IMR-90 (cell line): Measurements from ENCODE around the gene TTLL4. TPM values are rescaled to one million over a fixed set of nuclear protein-coding genes. Genes with fewer than 3 reads are reported as not detected.

Source experiments
- ATAC-seq: fragments of 200-7000 bp; cut with Tn5 transposase; 2 replicates; pipeline ENCODE4 v1.9.1; 2020; ENCODE audit warnings: low read depth, mild to moderate bottlenecking, moderate library complexity
- BruUV-seq: library from RNA; stranded (reverse); fragments of 400-500 nt; replicated peaks from 2 replicates; lab custom pipeline; 2021; lab: Mats Ljungman, UMichigan
- CTCF ChIA-PET: fragments of 300-600 bp; formaldehyde crosslinking; extraction: SDS; loops from one replicate; lab custom pipeline; 2021; ENCODE audit warnings: antibody characterized with exemption; lab: Yijun Ruan, JAX
- POLR2A ChIA-PET: fragments of 300-600 bp; sonication (Branson Sonifier 250); formaldehyde crosslinking; loops from one replicate; lab custom pipeline; 2022; ENCODE audit warnings: antibody characterized with exemption; ENCODE audit not compliant: unreplicated experiment; lab: Charles Lee
- DNase-seq: peaks from one replicate; pipeline ENCODE4 v3.0.0; 2013
- H2AFZ ChIP-seq: replicated peaks from 2 replicates; pipeline ENCODE3; 2013; ENCODE audit warnings: low read length, mild to moderate bottlenecking; ENCODE audit not compliant: poor library complexity
- H2AK5ac ChIP-seq: 2 replicates; pipeline ENCODE4 v1.6.1; 2013; ENCODE audit warnings: low read depth, low read length, inconsistent platforms
- H2AK9ac ChIP-seq: replicated peaks from 2 replicates; pipeline ENCODE3; 2013; ENCODE audit warnings: mild to moderate bottlenecking, low read depth, low read length, moderate library complexity; ENCODE audit not compliant: poor library complexity
- H2BK120ac ChIP-seq: 2 replicates; pipeline ENCODE4 v1.6.1; 2013; ENCODE audit warnings: low read depth, low read length, inconsistent platforms
- H2BK15ac ChIP-seq: 3 replicates; pipeline ENCODE4 v1.6.1; 2013; ENCODE audit warnings: low read depth, low read length, inconsistent platforms
- H2BK20ac ChIP-seq: 2 replicates; pipeline ENCODE4 v1.6.1; 2013; ENCODE audit warnings: low read depth, mild to moderate bottlenecking, inconsistent platforms, low read length, moderate library complexity
- H2BK5ac ChIP-seq: 2 replicates; pipeline ENCODE4 v1.6.1; 2013; ENCODE audit warnings: mild to moderate bottlenecking, low read depth, low read length, inconsistent platforms; ENCODE audit not compliant: poor library complexity, severe bottlenecking
- H3K14ac ChIP-seq: replicated peaks from 2 replicates; pipeline ENCODE4 v1.6.1; 2013; ENCODE audit warnings: low read depth, low read length, inconsistent platforms
- H3K18ac ChIP-seq: 2 replicates; pipeline ENCODE4 v1.6.1; 2013; ENCODE audit warnings: low read depth, low read length, control low read depth
- H3K23ac ChIP-seq: 2 replicates; pipeline ENCODE4 v1.6.1; 2013; ENCODE audit warnings: low read depth, low read length, inconsistent platforms
- H3K27ac ChIP-seq: 2 replicates; pipeline ENCODE4 v1.5.1; 2013; ENCODE audit warnings: mild to moderate bottlenecking, control low read depth, low read length; ENCODE audit not compliant: insufficient read depth
- H3K27me3 ChIP-seq: 2 replicates; pipeline ENCODE4 v1.6.1; 2013; ENCODE audit warnings: low read length; ENCODE audit not compliant: control insufficient read depth, insufficient read depth
- H3K36me3 ChIP-seq: 2 replicates; pipeline ENCODE4 v1.6.1; 2013; ENCODE audit warnings: low read length, mixed read lengths; ENCODE audit not compliant: control insufficient read depth, insufficient read depth
- H3K4ac ChIP-seq: 2 replicates; pipeline ENCODE4 v1.6.1; 2013; ENCODE audit warnings: low read depth, low read length, inconsistent platforms
- H3K4me1 ChIP-seq: 2 replicates; pipeline ENCODE4 v1.6.1; 2013; ENCODE audit warnings: low read length, mixed read lengths; ENCODE audit not compliant: control insufficient read depth, insufficient read depth
- H3K4me2 ChIP-seq: 2 replicates; pipeline ENCODE4 v1.6.1; 2013; ENCODE audit warnings: low read depth, mild to moderate bottlenecking, control low read depth, low read length, moderate library complexity
- H3K4me3 ChIP-seq: 2 replicates; pipeline ENCODE4 v1.5.1; 2013; ENCODE audit warnings: low read depth, mild to moderate bottlenecking, control low read depth, low read length, moderate library complexity; ENCODE audit not compliant: insufficient read depth
- H3K56ac ChIP-seq: 2 replicates; pipeline ENCODE4 v1.6.1; 2013; ENCODE audit warnings: low read length, inconsistent platforms; ENCODE audit not compliant: insufficient read depth; ENCODE audit errors: extremely low read depth
- H3K79me1 ChIP-seq, 2 experiments: 2 replicates each; pipeline ENCODE4 v1.6.1; 2013; ENCODE audit warnings: low read length in 2 of 2, inconsistent platforms in 1 of 2, low read depth in 1 of 2
- H3K9ac ChIP-seq: 2 replicates; pipeline ENCODE4 v1.6.1; 2013; ENCODE audit warnings: low read depth, low read length, control low read depth
- H3K9me1 ChIP-seq: 2 replicates; pipeline ENCODE4 v1.6.1; 2013; ENCODE audit warnings: low read length, inconsistent platforms; ENCODE audit not compliant: insufficient read depth
- H3K9me3 ChIP-seq: 2 replicates; pipeline ENCODE4 v1.6.1; 2013; ENCODE audit warnings: low read length; ENCODE audit not compliant: control insufficient read depth, insufficient read depth
- H4K20me1 ChIP-seq: 2 replicates; pipeline ENCODE4 v1.6.1; 2013; ENCODE audit warnings: low read length, inconsistent platforms; ENCODE audit not compliant: insufficient read depth
- H4K5ac ChIP-seq: 2 replicates; pipeline ENCODE4 v1.6.1; 2013; ENCODE audit warnings: mild to moderate bottlenecking, low read depth, low read length, control low read depth
- H4K8ac ChIP-seq, 2 experiments: 2 replicates each; pipeline ENCODE4 v1.6.1; 2013; ENCODE audit warnings: low read depth in 2 of 2, low read length in 2 of 2, control low read depth in 1 of 2, inconsistent platforms in 1 of 2
- H4K91ac ChIP-seq: 2 replicates; pipeline ENCODE4 v1.6.1; 2013; ENCODE audit warnings: low read depth, low read length, inconsistent platforms; ENCODE audit not compliant: insufficient read depth
- USF2 ChIP-seq: fragments of 150-350 bp; IDR thresholded peaks from 2 replicates; pipeline ENCODE4 v1.6.1; 2017; ENCODE audit warnings: mild to moderate bottlenecking, antibody characterized with exemption, low read length, low read depth
- WGBS, 2 experiments: methylation state at CpG; one replicate each; pipeline versions ENCODE4 v1.1.5 to v1.1.7; 2013; ENCODE audit warnings: missing lambda C conversion rate in 2 of 2; ENCODE audit not compliant: insufficient read length in 1 of 2; ENCODE audit errors: extremely low coverage in 2 of 2; 5-methylcytosine and 5-hydroxymethylcytosine counted together
- dilution Hi-C: fragments of 300-500 bp; cut with HindIII; formaldehyde crosslinking; loops from one replicate; pipeline ENCODE4 v1.14.3; 2018; ENCODE audit warnings: low sequenced_read_pairs; ENCODE audit not compliant: unreplicated experiment
- in situ Hi-C: fragments of 300-500 bp; cut with MboI; formaldehyde crosslinking; loops from 3 replicates; pipeline ENCODE4 v1.14.3; 2019; ENCODE audit warnings: low sequenced_read_pairs, inconsistent platforms, mixed read lengths
- intact Hi-C: fragments of 100-400 bp; cut with micrococcal nuclease; formaldehyde crosslinking; loops from 2 replicates; pipeline ENCODE4 v1.10.0; 2022
- polyA plus RNA-seq, 3 experiments: library from polyadenylated mRNA; depleted of rRNA; stranded (reverse); fragments of >200 nt; gene quantifications; 2 replicates each; pipeline ENCODE4 v1.2.3, GENCODE V29; 2012; ENCODE audit warnings: low replicate concordance in 1 of 3
- total RNA-seq: library from RNA; depleted of rRNA; stranded (reverse); fragments of >200 nt; gene quantifications from 2 replicates; pipeline ENCODE4 v1.2.3, GENCODE V29; 2012

Gene TTLL4
- total and polyA plus RNA-seq, 2 of the 4 experiments (the other 2 are of a cell fraction) = 9.0 to 22.9 TPM

DNA sequence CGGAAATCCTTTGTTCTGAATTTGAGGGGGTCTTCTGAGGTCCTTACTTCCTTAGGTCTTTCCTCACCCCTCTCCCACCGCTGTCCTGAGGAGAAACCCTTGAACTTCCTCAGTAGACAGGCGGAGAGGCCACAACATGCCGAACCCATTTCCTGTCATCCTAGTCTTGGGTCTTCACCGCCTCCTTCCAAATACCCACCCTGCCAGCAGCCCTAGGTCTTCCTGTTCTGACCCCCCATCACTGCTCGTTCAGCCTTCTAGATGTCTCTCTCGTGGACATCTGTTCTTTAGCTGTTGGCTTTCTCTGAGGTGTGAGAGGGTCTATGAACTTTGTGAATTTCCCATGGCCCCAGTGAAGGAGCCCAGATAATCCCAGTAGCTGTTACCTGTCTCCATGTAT, 44.1 kb downstream of the TTLL4 start:
- Histone ChIP-seq H4K8ac (no peak overlapping the region), H2BK20ac (no peak overlapping the region), H3K36me3 (peaks cover 49% of the 10 kb centered on the region), H3K4me2 (no peak overlapping the region), H3K18ac (no peak overlapping the region), H4K20me1 (no peaks in the 10 kb centered on the region), H2BK120ac (no peak overlapping the region), H3K27ac (no peak overlapping the region), H4K5ac (no peak overlapping the region), H3K4ac (no peak overlapping the region), H3K4me1 (no peaks in the 10 kb centered on the region), H2BK5ac (no peak overlapping the region), H3K9me3 (no peaks in the 10 kb centered on the region), H2AK5ac (no peak overlapping the region), H3K4me3 (no peak overlapping the region), H3K9me1 (no peaks in the 10 kb centered on the region; the same call in 1 of the 2 replicates), H3K56ac (no peak overlapping the region), H3K9ac (no peak overlapping the region), H3K79me1 (no peaks in the 10 kb centered on the region), H3K27me3 (no peaks in the 10 kb centered on the region), H2AFZ (no peak overlapping the region), H2BK15ac (no peak overlapping the region), H4K91ac (no peak overlapping the region), H2AK9ac (no peak overlapping the region), H3K14ac (no peak overlapping the region), H3K23ac (no peak overlapping the region)
- no peak for TF ChIP-seq USF2
- intact Hi-C loops (no loop called here), dilution Hi-C loops (no loop called here), in situ Hi-C loops (no loop called here)
- ATAC-seq = no peak
- POLR2A ChIA-PET = no interaction called here
- CTCF ChIA-PET = no interaction called here
- no peak for DNase-seq
- WGBS, 2 experiments = no CpG with 5 or more reads among the region's 7 CpGs
- BruUV-seq = no TSS peak
